Right atrium auricular region (tissue), 2 donors: ENCODE measurements around the gene CYBC1. TPM values are rescaled to one million over a fixed set of nuclear protein-coding genes. Genes with fewer than 3 reads are reported as not detected.
A peak's percentile ranks its signal among the peaks of the same experiment; 100 is the strongest.

Experiments used
- DNase-seq: peaks from one replicate; pipeline ENCODE4 v3.0.0-alpha.2; 2019; ENCODE audit warnings: low spot score
- H3K27ac ChIP-seq, 2 donors: fragments of 200-600 bp; sonication (generic); 1 replicate in 1 of 2; 2 replicates in 1 of 2; pipeline ENCODE4 v1.5.1; 2016 to 2019
- H3K27me3 ChIP-seq, 2 donors: fragments of 200-600 bp; sonication (generic); one replicate each; pipeline versions ENCODE4 v1.5.1 to v1.6.0; 2017 to 2019
- H3K36me3 ChIP-seq: fragments of 200-600 bp; sonication (generic); one replicate; pipeline ENCODE4 v1.5.1; 2016
- H3K4me1 ChIP-seq, 2 donors: fragments of 200-600 bp; sonication (generic); one replicate each; pipeline versions ENCODE4 v1.5.1 to v1.6.0; 2017 to 2019
- H3K4me3 ChIP-seq, 2 donors: fragments of 200-600 bp; sonication (generic); 1 replicate in 1 of 2; 2 replicates in 1 of 2; pipeline ENCODE4 v1.5.1; 2017 to 2019; ENCODE audit warnings: mild to moderate bottlenecking in 1 of 2, moderate library complexity in 1 of 2
- H3K9me3 ChIP-seq, 2 donors: fragments of 200-600 bp; sonication (generic); one replicate each; pipeline ENCODE4 v1.5.1; 2019
- CTCF ChIP-seq, 2 donors: fragments of 200-600 bp; sonication (generic); IDR thresholded peaks; one replicate each; pipeline ENCODE4 v1.5.1; 2019; ENCODE audit warnings: antibody characterized with exemption in 2 of 2
- total RNA-seq, 2 donors: library from RNA; depleted of rRNA; stranded (reverse); fragments of >200 nt; gene quantifications; one replicate each; pipeline ENCODE4 v1.1.0, GENCODE V29; 2016

Gene CYBC1
- total RNA-seq, 2 donors from 2014 or later: 14.9 to 34.9 TPM

GRCh38 chr17:82424001-82424862 lies 26.3 kb downstream of the CYBC1 start:
- Histone ChIP-seq H3K4me1 (peaks cover 0 to 7% of the 10 kb centered on the region in 2 donors), H3K36me3 (no peaks in the 10 kb centered on the region), H3K9me3 (peaks cover 0 to 8% of the 10 kb centered on the region in 2 donors), H3K4me3 (no peak overlapping the region), H3K27ac (no peak overlapping the region), H3K27me3 (no peaks in the 10 kb centered on the region)
- peak in 1 of 2 donors; percentile 54 for TF ChIP-seq CTCF (IDR thresholded peaks at IDR 0.05)
- no peak for DNase-seq

- Histone ChIP-seq H3K27me3 (no peaks in the 10 kb centered on the region), H3K4me3 (no peak overlapping the region), H3K27ac (no peak overlapping the region), H3K9me3 (peaks cover 0 to 8% of the 10 kb centered on the region in 2 donors), H3K4me1 (peaks cover 0 to 20% of the 10 kb centered on the region in 2 donors), H3K36me3 (no peaks in the 10 kb centered on the region)
- TF ChIP-seq CTCF (IDR thresholded peaks at IDR 0.05): no peak
- no peak for DNase-seq
Observed at GRCh38 chr17:82419540-82419939, 31.0 kb downstream of the CYBC1 start.

GRCh38 chr17:82418001-82418986 lies 32.3 kb downstream of the CYBC1 start, which contains the start of the genes HEXD and OGFOD3:
Gene HEXD (plus strand): TSS chr17:82418347. CDS start chr17:82419800, 1,453 bp downstream.
Gene OGFOD3 (minus strand): TSS chr17:82418586. CDS start chr17:82418485, 101 bp downstream.
- no peaks in the 10 kb centered on the region for H3K27me3 ChIP-seq
- H3K9me3 ChIP-seq: peaks cover 0 to 8% of the 10 kb centered on the region in 2 donors
- no peak for TF ChIP-seq CTCF (IDR thresholded peaks at IDR 0.05)
- no peaks in the 10 kb centered on the region for H3K36me3 ChIP-seq
- peaks cover 0 to 20% of the 10 kb centered on the region in 2 donors for H3K4me1 ChIP-seq
- peak within 1 kb of the TSS; percentile 78 to 94 for H3K4me3 ChIP-seq
- peak; percentile 66 for DNase-seq
- H3K27ac ChIP-seq: peak within 1 kb of the TSS; percentile 89 to 97

GRCh38 chr17:82416771-82417170 lies 33.8 kb downstream of the CYBC1 start:
- Histone ChIP-seq H3K27ac (no peak overlapping the region), H3K9me3 (no peaks in the 10 kb centered on the region), H3K36me3 (no peaks in the 10 kb centered on the region), H3K4me3 (no peak overlapping the region), H3K27me3 (no peaks in the 10 kb centered on the region), H3K4me1 (peaks cover 0 to 25% of the 10 kb centered on the region in 2 donors)
- no peak for DNase-seq
- TF ChIP-seq CTCF (IDR thresholded peaks at IDR 0.05): no peak

GRCh38 chr17:82416264-82416663 lies 34.3 kb downstream of the CYBC1 start:
- Histone ChIP-seq H3K27me3 (no peaks in the 10 kb centered on the region), H3K9me3 (no peaks in the 10 kb centered on the region), H3K36me3 (no peaks in the 10 kb centered on the region), H3K4me3 (no peak overlapping the region), H3K27ac (no peak overlapping the region), H3K4me1 (peaks cover 0 to 25% of the 10 kb centered on the region in 2 donors)
- TF ChIP-seq CTCF (IDR thresholded peaks at IDR 0.05): no peak
- DNase-seq: no peak
